HG03354 (cell line): ENCODE results near the gene GTPBP6.
"Not testable (repeated sequence)": the region's sequence is repeated elsewhere in the genome, so short reads cannot be mapped to it uniquely, and the experiment has no call there.

Source experiments
- ATAC-seq: cut with Tn5 transposase; IDR thresholded peaks from one replicate; pipeline ENCODE4 v1.9.1; 2021; ENCODE audit warnings: mild to moderate bottlenecking; ENCODE audit not compliant: unreplicated experiment, poor library complexity, severe bottlenecking

GTPBP6 gene

GRCh38 chrX:276581-277201 is 41.9 kb downstream of the GTPBP6 start:
- peak; percentile 57 for ATAC-seq

GRCh38 chrX:275967-276580 is 42.5 kb downstream of the GTPBP6 start:
- peak; percentile 84 for ATAC-seq

GRCh38 chrX:275476-275966 is 43.1 kb downstream of the GTPBP6 start:
- peak; percentile 32 for ATAC-seq

- no peak for ATAC-seq
Observed at GRCh38 chrX:274904-275475, 43.6 kb downstream of the GTPBP6 start.

- ATAC-seq = no peak
Observed at GRCh38 chrX:270848-271367, 47.7 kb downstream of the GTPBP6 start.

GRCh38 chrX:267771-268261 is 50.8 kb downstream of the GTPBP6 start:
- no peak for ATAC-seq

GRCh38 chrX:265502-265901 is 53.1 kb downstream of the GTPBP6 start:
- no peak for ATAC-seq

- ATAC-seq = no peak
Observed at GRCh38 chrX:264634-265455, 53.8 kb downstream of the GTPBP6 start.

GRCh38 chrX:264006-264405 is 54.6 kb downstream of the GTPBP6 start:
- not testable (repeated sequence) for ATAC-seq

- ATAC-seq = peak; percentile 87
Observed at GRCh38 chrX:262381-262909, 56.2 kb downstream of the GTPBP6 start.

GRCh38 chrX:261919-262352 is 56.7 kb downstream of the GTPBP6 start:
- peak; percentile 38 for ATAC-seq

- ATAC-seq = no peak
Observed at GRCh38 chrX:261167-261918, 57.3 kb downstream of the GTPBP6 start.

GRCh38 chrX:259692-260355 is 58.8 kb downstream of the GTPBP6 start:
- ATAC-seq = no peak

- ATAC-seq = no peak
Observed at GRCh38 chrX:258291-259040, 60.1 kb downstream of the GTPBP6 start.

GRCh38 chrX:257681-258289 is 60.8 kb downstream of the GTPBP6 start:
- ATAC-seq = no peak

GRCh38 chrX:257054-257453 is 61.5 kb downstream of the GTPBP6 start:
- ATAC-seq = not testable (repeated sequence)

GRCh38 chrX:255923-256331 is 62.7 kb downstream of the GTPBP6 start:
- ATAC-seq = no peak
